HL-60 (cell line): ENCODE data around the gene BARHL1.

Experiments
- DNase-seq, 2 experiments: peaks; one replicate each; pipeline ENCODE4 v3.0.0-alpha.2; 2010 to 2020; ENCODE audit warnings: low read depth in 1 of 2, low spot score in 1 of 2
- H3K27ac ChIP-seq: fragments of 250-450 bp; sonication (Bioruptor Pico); replicated peaks from 2 replicates; pipeline ENCODE4 v1.5.1; 2020; ENCODE audit warnings: mild to moderate bottlenecking, moderate library complexity
- H3K27me3 ChIP-seq: fragments of 250-450 bp; sonication (Bioruptor Pico); 2 replicates; pipeline ENCODE4 v1.5.1; 2021; ENCODE audit warnings: mild to moderate bottlenecking, moderate library complexity; ENCODE audit not compliant: insufficient read depth, poor library complexity, severe bottlenecking
- H3K4me3 ChIP-seq: replicated peaks from 2 replicates; pipeline ENCODE4 v1.5.1; 2011; ENCODE audit warnings: mild to moderate bottlenecking, control low read depth, low read length; ENCODE audit not compliant: insufficient read depth
- CTCF ChIP-seq: IDR thresholded peaks from one replicate; pipeline ENCODE4 v1.5.1; 2011; ENCODE audit warnings: low read length, control low read depth, inconsistent platforms; ENCODE audit not compliant: insufficient read depth
- GABPA ChIP-seq: IDR thresholded peaks from 2 replicates; pipeline ENCODE4 v1.6.1; 2012; ENCODE audit warnings: low read depth
- POLR2AphosphoS5 ChIP-seq: IDR thresholded peaks from 2 replicates; pipeline ENCODE4 v1.6.1; 2012; ENCODE audit warnings: low read depth
- SPI1 ChIP-seq: IDR thresholded peaks from 2 replicates; pipeline ENCODE4 v1.6.1; 2012; ENCODE audit warnings: low read depth, mild to moderate bottlenecking, borderline replicate concordance
- TF ChIP-seq, protein P1 (sequence below): IDR thresholded peaks from 2 replicates; pipeline ENCODE4 v1.6.1; 2012; ENCODE audit warnings: low read depth; ENCODE audit not compliant: insufficient replicate concordance

Gene BARHL1

GRCh38 chr9:132609829-132610228 is 27.4 kb downstream of the BARHL1 start:
- Histone ChIP-seq H3K4me3 (no peak overlapping the region), H3K27ac (no peak overlapping the region), H3K27me3 (no peaks in the 10 kb centered on the region)
- TF ChIP-seq POLR2AphosphoS5 (no peak), GABPA (no peak), SPI1 (no peak), CTCF (no peak)
- TF ChIP-seq, protein P1, sequence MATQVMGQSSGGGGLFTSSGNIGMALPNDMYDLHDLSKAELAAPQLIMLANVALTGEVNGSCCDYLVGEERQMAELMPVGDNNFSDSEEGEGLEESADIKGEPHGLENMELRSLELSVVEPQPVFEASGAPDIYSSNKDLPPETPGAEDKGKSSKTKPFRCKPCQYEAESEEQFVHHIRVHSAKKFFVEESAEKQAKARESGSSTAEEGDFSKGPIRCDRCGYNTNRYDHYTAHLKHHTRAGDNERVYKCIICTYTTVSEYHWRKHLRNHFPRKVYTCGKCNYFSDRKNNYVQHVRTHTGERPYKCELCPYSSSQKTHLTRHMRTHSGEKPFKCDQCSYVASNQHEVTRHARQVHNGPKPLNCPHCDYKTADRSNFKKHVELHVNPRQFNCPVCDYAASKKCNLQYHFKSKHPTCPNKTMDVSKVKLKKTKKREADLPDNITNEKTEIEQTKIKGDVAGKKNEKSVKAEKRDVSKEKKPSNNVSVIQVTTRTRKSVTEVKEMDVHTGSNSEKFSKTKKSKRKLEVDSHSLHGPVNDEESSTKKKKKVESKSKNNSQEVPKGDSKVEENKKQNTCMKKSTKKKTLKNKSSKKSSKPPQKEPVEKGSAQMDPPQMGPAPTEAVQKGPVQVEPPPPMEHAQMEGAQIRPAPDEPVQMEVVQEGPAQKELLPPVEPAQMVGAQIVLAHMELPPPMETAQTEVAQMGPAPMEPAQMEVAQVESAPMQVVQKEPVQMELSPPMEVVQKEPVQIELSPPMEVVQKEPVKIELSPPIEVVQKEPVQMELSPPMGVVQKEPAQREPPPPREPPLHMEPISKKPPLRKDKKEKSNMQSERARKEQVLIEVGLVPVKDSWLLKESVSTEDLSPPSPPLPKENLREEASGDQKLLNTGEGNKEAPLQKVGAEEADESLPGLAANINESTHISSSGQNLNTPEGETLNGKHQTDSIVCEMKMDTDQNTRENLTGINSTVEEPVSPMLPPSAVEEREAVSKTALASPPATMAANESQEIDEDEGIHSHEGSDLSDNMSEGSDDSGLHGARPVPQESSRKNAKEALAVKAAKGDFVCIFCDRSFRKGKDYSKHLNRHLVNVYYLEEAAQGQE: no peak
- no peak for DNase-seq

GRCh38 chr9:132610661-132611060 is 28.3 kb downstream of the BARHL1 start:
- no peak overlapping the region for H3K27ac ChIP-seq
- no peak for TF ChIP-seq CTCF
- no peak for TF ChIP-seq GABPA
- no peak for TF ChIP-seq SPI1
- TF ChIP-seq POLR2AphosphoS5: no peak
- TF ChIP-seq, protein P1: no peak

DNA sequence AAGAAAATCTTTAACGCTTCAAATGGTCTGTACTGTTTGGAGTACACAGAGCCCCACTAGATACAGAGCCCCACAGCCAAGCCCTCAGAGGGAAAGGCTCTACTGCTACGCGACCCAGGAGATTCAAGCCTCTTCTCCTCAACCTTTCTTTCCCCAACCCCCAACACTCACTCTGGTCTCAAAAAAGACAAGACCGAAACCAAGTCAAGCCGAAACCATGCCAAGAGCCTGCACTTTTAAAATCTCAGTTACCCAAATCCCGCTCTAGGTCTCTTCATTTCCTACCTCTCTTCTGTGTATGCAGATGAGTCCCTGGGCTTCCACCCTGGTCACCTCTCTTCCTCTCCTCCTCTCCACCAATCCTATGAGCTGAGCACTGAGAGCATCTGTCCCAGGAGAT is 31.9 kb downstream of the BARHL1 start:
- DNase-seq: no peak
- Histone ChIP-seq H3K27ac (no peak overlapping the region), H3K27me3 (no peaks in the 10 kb centered on the region), H3K4me3 (no peak overlapping the region)
- no peak for TF ChIP-seq GABPA
- TF ChIP-seq, protein P1: no peak
- TF ChIP-seq POLR2AphosphoS5: no peak
- no peak for TF ChIP-seq SPI1
- TF ChIP-seq CTCF: no peak

More at GRCh38 chr9:132610661-132611060, 28.3 kb downstream of the BARHL1 start:
- H3K4me3 ChIP-seq: no peak overlapping the region
- no peaks in the 10 kb centered on the region for H3K27me3 ChIP-seq
- no peak for DNase-seq
